HepG2 (cell line): ENCODE data around the gene HOXA5. TPM values are rescaled to one million over a fixed set of nuclear protein-coding genes. Genes with fewer than 3 reads are reported as not detected.

Experiments
- DMAP1 ChIP-seq: IDR thresholded peaks from 2 replicates; pipeline ENCODE4 v1.6.1; 2016
- EHMT2 ChIP-seq: fragments of 200-600 bp; sonication (generic); IDR thresholded peaks from 2 replicates; pipeline ENCODE4 v1.7.0; 2017; ENCODE audit warnings: antibody characterized with exemption, low read depth, low read length, borderline replicate concordance
- ETV5 ChIP-seq: IDR thresholded peaks from 2 replicates; pipeline ENCODE4 v1.6.1; 2018; ENCODE audit warnings: missing biosample characterization, missing genetic modification reagents, inconsistent platforms, borderline replicate concordance
- KDM2A ChIP-seq: sonication (generic); formaldehyde crosslinking; IDR thresholded peaks from 2 replicates; pipeline ENCODE4 v1.4.0; 2020; ENCODE audit warnings: low read depth, missing genetic modification reagents, borderline replicate concordance
- MED8 ChIP-seq: sonication (generic); formaldehyde crosslinking; IDR thresholded peaks from 2 replicates; pipeline ENCODE4 v1.8.1; 2023; ENCODE audit warnings: mild to moderate bottlenecking, missing genetic modification reagents; ENCODE audit not compliant: insufficient replicate concordance
- NCOR1 ChIP-seq: fragments of 200-600 bp; sonication (generic); IDR thresholded peaks from 2 replicates; pipeline ENCODE4 v1.7.0; 2017; ENCODE audit warnings: antibody characterized with exemption, low read length, borderline replicate concordance
- NKX3-1 ChIP-seq: sonication (generic); formaldehyde crosslinking; IDR thresholded peaks from 2 replicates; pipeline ENCODE4 v1.5.0; 2020; ENCODE audit warnings: missing genetic modification reagents
- PHF21A ChIP-seq: sonication (generic); formaldehyde crosslinking; IDR thresholded peaks from 2 replicates; pipeline ENCODE4 v1.5.0; 2020; ENCODE audit warnings: mild to moderate bottlenecking, missing genetic modification reagents
- ZMYM4 ChIP-seq: sonication (generic); formaldehyde crosslinking; IDR thresholded peaks from 2 replicates; pipeline ENCODE4 v1.8.1; 2023; ENCODE audit warnings: mild to moderate bottlenecking, missing genetic modification reagents
- ZNF124 ChIP-seq: sonication (generic); formaldehyde crosslinking; IDR thresholded peaks from 2 replicates; pipeline ENCODE4 v1.4.0; 2020; ENCODE audit warnings: missing genetic modification reagents
- ZNF138 ChIP-seq: sonication (generic); formaldehyde crosslinking; IDR thresholded peaks from 2 replicates; pipeline ENCODE4 v1.5.0; 2020; ENCODE audit warnings: mild to moderate bottlenecking, low read depth, missing genetic modification reagents
- ZNF253 ChIP-seq: sonication (generic); formaldehyde crosslinking; IDR thresholded peaks from 2 replicates; pipeline ENCODE4 v1.8.0; 2022; ENCODE audit warnings: mild to moderate bottlenecking, missing genetic modification reagents, borderline replicate concordance
- ZNF431 ChIP-seq: sonication (generic); formaldehyde crosslinking; IDR thresholded peaks from 2 replicates; pipeline ENCODE4 v1.9.0; 2022; ENCODE audit warnings: missing genetic modification reagents, low read depth, mild to moderate bottlenecking, borderline replicate concordance
- ZNF552 ChIP-seq: sonication (generic); formaldehyde crosslinking; IDR thresholded peaks from 2 replicates; pipeline ENCODE4 v1.9.0; 2022; ENCODE audit warnings: missing genetic modification reagents, mild to moderate bottlenecking, borderline replicate concordance
- ZNF781 ChIP-seq: sonication (generic); formaldehyde crosslinking; IDR thresholded peaks from 2 replicates; pipeline ENCODE4 v1.5.1; 2020; ENCODE audit warnings: borderline replicate concordance, mild to moderate bottlenecking, missing genetic modification reagents; ENCODE audit errors: not compliant biosample characterization
- ZNF816 ChIP-seq: sonication (generic); formaldehyde crosslinking; IDR thresholded peaks from 2 replicates; pipeline ENCODE4 v1.8.0; 2022; ENCODE audit warnings: missing genetic modification reagents, mild to moderate bottlenecking, borderline replicate concordance
- polyA plus RNA-seq, 8 experiments: library from polyadenylated mRNA; depleted of rRNA in 3 of 8; stranded (reverse) in 7 of 8; unstranded in 1 of 8; fragments of >200 nt; fragmentation: Illumina TruSeq in 4 of 8; extraction: Trizol in 4 of 8; gene quantifications; 2 replicates each; pipeline versions ENCODE4 v1.2.1 to v1.2.3, GENCODE V29; 2011 to 2016; ENCODE audit warnings: low read depth in 4 of 8, missing spikeins in 1 of 8, mixed read lengths in 1 of 8; ENCODE audit not compliant: insufficient read depth in 1 of 8
- total RNA-seq, 5 experiments: library from RNA; depleted of rRNA; stranded (reverse); fragments of >200 nt; fragmentation: Illumina TruSeq; extraction: Trizol; gene quantifications; 2 replicates each; pipeline ENCODE4 v1.2.3, GENCODE V29; 2016; ENCODE audit warnings: low read depth in 1 of 5
- TF ChIP-seq, protein P1 (sequence below): sonication (generic); formaldehyde crosslinking; IDR thresholded peaks from 2 replicates; pipeline ENCODE4; 2020; ENCODE audit warnings: missing genetic modification reagents, mild to moderate bottlenecking, borderline replicate concordance
- TF ChIP-seq, protein P2 (sequence below): sonication (generic); formaldehyde crosslinking; IDR thresholded peaks from 2 replicates; pipeline ENCODE4 v1.4.0; 2020; ENCODE audit warnings: low read depth, mild to moderate bottlenecking, missing genetic modification reagents
- TF ChIP-seq, protein P3 (sequence below): sonication (generic); formaldehyde crosslinking; IDR thresholded peaks from 2 replicates; pipeline ENCODE4 v1.4.0; 2020; ENCODE audit warnings: mild to moderate bottlenecking, missing genetic modification reagents, borderline replicate concordance

Gene HOXA5
- total and polyA plus RNA-seq, 2 of the 13 experiments (the other 11 are each of a cell fraction or from before 2014, with no cell fraction given) = 3.2 to 3.6 TPM

DNA sequence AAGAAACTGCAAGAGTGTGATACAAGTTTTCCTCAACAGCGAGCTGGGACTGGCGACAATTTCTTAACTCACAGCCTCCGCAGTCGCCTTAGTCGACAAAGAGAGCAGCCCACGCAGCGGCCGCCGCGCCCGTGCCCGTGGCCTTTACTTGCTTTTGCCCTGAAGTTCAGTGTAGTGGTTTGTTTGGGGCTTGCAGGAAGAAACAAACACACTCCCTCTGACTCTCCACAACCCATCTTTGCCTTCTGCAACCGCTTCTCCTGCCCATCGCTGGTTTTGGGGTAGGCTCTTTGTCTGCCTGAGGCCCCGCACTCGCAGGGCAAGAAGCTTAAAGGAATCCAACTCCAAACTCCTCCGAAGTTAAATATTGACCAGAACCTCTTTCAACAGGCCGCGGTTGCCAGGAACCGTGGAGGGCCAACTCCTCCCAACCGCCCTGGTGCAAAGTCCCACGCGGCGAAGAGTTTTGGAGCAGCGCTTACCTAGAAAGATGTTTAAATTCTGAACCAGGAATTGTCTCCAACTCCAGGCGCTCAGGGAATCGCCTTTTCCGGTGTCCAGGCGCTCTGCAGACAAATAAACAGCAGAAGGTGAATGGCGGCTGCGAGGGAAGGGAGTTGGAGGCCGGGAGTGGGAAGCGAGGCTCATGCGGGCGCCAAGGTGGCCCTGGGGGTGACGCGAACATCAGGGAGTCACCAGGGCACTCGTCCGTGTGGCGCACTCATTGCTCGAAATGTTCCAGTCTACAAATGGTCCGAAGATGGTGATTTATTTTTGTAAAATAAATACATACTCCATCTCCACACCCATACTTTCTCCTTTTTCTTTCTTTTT lies 21.2 kb downstream of the HOXA5 start (continued):
- TF ChIP-seq, protein P1, sequence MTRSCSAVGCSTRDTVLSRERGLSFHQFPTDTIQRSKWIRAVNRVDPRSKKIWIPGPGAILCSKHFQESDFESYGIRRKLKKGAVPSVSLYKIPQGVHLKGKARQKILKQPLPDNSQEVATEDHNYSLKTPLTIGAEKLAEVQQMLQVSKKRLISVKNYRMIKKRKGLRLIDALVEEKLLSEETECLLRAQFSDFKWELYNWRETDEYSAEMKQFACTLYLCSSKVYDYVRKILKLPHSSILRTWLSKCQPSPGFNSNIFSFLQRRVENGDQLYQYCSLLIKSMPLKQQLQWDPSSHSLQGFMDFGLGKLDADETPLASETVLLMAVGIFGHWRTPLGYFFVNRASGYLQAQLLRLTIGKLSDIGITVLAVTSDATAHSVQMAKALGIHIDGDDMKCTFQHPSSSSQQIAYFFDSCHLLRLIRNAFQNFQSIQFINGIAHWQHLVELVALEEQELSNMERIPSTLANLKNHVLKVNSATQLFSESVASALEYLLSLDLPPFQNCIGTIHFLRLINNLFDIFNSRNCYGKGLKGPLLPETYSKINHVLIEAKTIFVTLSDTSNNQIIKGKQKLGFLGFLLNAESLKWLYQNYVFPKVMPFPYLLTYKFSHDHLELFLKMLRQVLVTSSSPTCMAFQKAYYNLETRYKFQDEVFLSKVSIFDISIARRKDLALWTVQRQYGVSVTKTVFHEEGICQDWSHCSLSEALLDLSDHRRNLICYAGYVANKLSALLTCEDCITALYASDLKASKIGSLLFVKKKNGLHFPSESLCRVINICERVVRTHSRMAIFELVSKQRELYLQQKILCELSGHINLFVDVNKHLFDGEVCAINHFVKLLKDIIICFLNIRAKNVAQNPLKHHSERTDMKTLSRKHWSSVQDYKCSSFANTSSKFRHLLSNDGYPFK (CRISPR knock-in tag) = peak; percentile 54; the same call in 1 of the 2 replicates
- TF ChIP-seq DMAP1 (CRISPR knock-in tag) (peak; percentile 67), ZMYM4 (peak; percentile 13; the same call in 1 of the 2 replicates), NKX3-1 (CRISPR knock-in tag) (peak; percentile 19; the same call in 1 of the 2 replicates), ZNF552 (no peak), ZNF124 (CRISPR knock-in tag) (peak; percentile 65; the same call in 1 of the 2 replicates), ZNF138 (CRISPR knock-in tag) (no peak), NCOR1 (peak; percentile 90), PHF21A (peak; percentile 93), EHMT2 (no peak), ZNF816 (peak; percentile 18; the same call in 1 of the 2 replicates), KDM2A (CRISPR knock-in tag) (peak; percentile 82), ETV5 (peak; percentile 60), ZNF781 (peak; percentile 60), ZNF253 (CRISPR knock-in tag) (no peak), MED8 (CRISPR knock-in tag) (peak; percentile 87), ZNF431 (0 out of 2 replicates have a peak, but pooled peaks have one; percentile 42)
- TF ChIP-seq, protein P2, sequence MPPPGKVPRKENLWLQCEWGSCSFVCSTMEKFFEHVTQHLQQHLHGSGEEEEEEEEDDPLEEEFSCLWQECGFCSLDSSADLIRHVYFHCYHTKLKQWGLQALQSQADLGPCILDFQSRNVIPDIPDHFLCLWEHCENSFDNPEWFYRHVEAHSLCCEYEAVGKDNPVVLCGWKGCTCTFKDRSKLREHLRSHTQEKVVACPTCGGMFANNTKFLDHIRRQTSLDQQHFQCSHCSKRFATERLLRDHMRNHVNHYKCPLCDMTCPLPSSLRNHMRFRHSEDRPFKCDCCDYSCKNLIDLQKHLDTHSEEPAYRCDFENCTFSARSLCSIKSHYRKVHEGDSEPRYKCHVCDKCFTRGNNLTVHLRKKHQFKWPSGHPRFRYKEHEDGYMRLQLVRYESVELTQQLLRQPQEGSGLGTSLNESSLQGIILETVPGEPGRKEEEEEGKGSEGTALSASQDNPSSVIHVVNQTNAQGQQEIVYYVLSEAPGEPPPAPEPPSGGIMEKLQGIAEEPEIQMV (CRISPR knock-in tag) = no peak
- TF ChIP-seq, protein P3, sequence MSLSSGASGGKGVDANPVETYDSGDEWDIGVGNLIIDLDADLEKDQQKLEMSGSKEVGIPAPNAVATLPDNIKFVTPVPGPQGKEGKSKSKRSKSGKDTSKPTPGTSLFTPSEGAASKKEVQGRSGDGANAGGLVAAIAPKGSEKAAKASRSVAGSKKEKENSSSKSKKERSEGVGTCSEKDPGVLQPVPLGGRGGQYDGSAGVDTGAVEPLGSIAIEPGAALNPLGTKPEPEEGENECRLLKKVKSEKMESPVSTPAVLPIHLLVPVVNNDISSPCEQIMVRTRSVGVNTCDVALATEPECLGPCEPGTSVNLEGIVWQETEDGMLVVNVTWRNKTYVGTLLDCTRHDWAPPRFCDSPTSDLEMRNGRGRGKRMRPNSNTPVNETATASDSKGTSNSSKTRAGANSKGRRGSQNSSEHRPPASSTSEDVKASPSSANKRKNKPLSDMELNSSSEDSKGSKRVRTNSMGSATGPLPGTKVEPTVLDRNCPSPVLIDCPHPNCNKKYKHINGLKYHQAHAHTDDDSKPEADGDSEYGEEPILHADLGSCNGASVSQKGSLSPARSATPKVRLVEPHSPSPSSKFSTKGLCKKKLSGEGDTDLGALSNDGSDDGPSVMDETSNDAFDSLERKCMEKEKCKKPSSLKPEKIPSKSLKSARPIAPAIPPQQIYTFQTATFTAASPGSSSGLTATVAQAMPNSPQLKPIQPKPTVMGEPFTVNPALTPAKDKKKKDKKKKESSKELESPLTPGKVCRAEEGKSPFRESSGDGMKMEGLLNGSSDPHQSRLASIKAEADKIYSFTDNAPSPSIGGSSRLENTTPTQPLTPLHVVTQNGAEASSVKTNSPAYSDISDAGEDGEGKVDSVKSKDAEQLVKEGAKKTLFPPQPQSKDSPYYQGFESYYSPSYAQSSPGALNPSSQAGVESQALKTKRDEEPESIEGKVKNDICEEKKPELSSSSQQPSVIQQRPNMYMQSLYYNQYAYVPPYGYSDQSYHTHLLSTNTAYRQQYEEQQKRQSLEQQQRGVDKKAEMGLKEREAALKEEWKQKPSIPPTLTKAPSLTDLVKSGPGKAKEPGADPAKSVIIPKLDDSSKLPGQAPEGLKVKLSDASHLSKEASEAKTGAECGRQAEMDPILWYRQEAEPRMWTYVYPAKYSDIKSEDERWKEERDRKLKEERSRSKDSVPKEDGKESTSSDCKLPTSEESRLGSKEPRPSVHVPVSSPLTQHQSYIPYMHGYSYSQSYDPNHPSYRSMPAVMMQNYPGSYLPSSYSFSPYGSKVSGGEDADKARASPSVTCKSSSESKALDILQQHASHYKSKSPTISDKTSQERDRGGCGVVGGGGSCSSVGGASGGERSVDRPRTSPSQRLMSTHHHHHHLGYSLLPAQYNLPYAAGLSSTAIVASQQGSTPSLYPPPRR (CRISPR knock-in tag) = peak; percentile 79; the same call in 1 of the 2 replicates
